ENCODE measurements around the gene MRPL27.
"Not testable (repeated sequence)": the region's sequence is repeated elsewhere in the genome, so short reads cannot be mapped to it uniquely, and the experiment has no call there.

MRPL27 gene

GRCh38 chr17:50372758-50373556 lies at the start of gene MRPL27, which contains the start of gene EME1:
Gene MRPL27 (minus strand): TSS chr17:50373184. CDS start chr17:50373170, 14 bp downstream.
Gene EME1 (plus strand): TSS chr17:50373229. CDS start chr17:50375209, 1,980 bp downstream.
- peak within 1 kb of the TSS; percentile 99 for H3K4me3 ChIP-seq (ENCODE audit: low read length)
- no peak for TF ChIP-seq CTCF (conservative IDR thresholded peaks at IDR 0.05; ENCODE audit: low read depth, low read length)
- DNase-seq (ENCODE audit: low read depth) = peak; percentile 39

GRCh38 chr17:50422738-50423137 lies 49.8 kb upstream of the MRPL27 start:
- no peak for TF ChIP-seq CTCF (conservative IDR thresholded peaks at IDR 0.05; ENCODE audit: low read depth, low read length)
- no peak overlapping the region for H3K4me3 ChIP-seq (ENCODE audit: low read length)
- no peak for DNase-seq (ENCODE audit: low read depth)

- H3K4me3 ChIP-seq (ENCODE audit: low read length) = no peak overlapping the region
- TF ChIP-seq CTCF (conservative IDR thresholded peaks at IDR 0.05; ENCODE audit: low read depth, low read length) = no peak
- no peak for DNase-seq (ENCODE audit: low read depth)
These were observed 48.5 kb upstream of the MRPL27 start for GRCh38 chr17:50421308-50422051.

- TF ChIP-seq CTCF (conservative IDR thresholded peaks at IDR 0.05; ENCODE audit: low read depth, low read length) = no peak
- no peak for DNase-seq (ENCODE audit: low read depth)
- H3K4me3 ChIP-seq (ENCODE audit: low read length) = no peak overlapping the region
These were observed 47.6 kb upstream of the MRPL27 start for GRCh38 chr17:50420419-50421112.

GRCh38 chr17:50419577-50419976 lies 46.6 kb upstream of the MRPL27 start:
- DNase-seq (ENCODE audit: low read depth); H3K4me3 ChIP-seq (ENCODE audit: low read length): not testable (repeated sequence)

- no peak for TF ChIP-seq CTCF (conservative IDR thresholded peaks at IDR 0.05; ENCODE audit: low read depth, low read length)
- no peak overlapping the region for H3K4me3 ChIP-seq (ENCODE audit: low read length)
- no peak for DNase-seq (ENCODE audit: low read depth)
These were observed 41.8 kb upstream of the MRPL27 start for GRCh38 chr17:50414808-50415207.

- no peak for DNase-seq (ENCODE audit: low read depth)
- H3K4me3 ChIP-seq (ENCODE audit: low read length) = no peak overlapping the region
- no peak for TF ChIP-seq CTCF (conservative IDR thresholded peaks at IDR 0.05; ENCODE audit: low read depth, low read length)
These were observed 39.3 kb upstream of the MRPL27 start for GRCh38 chr17:50412188-50412732.

All from retinal pigment epithelial cell (primary cell).